ENCODE measurements around the gene SHKBP1. TPM values are rescaled to one million over a fixed set of nuclear protein-coding genes. Genes with fewer than 3 reads are reported as not detected.

Gene SHKBP1
- total and polyA plus RNA-seq, 2 of the 13 experiments (the other 11 are each of a cell fraction or from before 2014, with no cell fraction given), result 16.2 to 17.4 TPM

- 0 out of 2 replicates have a peak, but pooled peaks have one; percentile 36 for TF ChIP-seq BRCA1 (CRISPR knock-in tag; IDR thresholded peaks at IDR 0.05)
- peak; percentile 82 for TF ChIP-seq KAT8 (CRISPR knock-in tag; IDR thresholded peaks at IDR 0.05)
- peak; percentile 66; the same call in 1 of the 2 replicates for TF ChIP-seq PATZ1 (CRISPR knock-in tag; IDR thresholded peaks at IDR 0.05)
These were observed at the start of gene SHKBP1 (continued) for GRCh38 chr19:40576585-40577451.

- no peak for FAIRE-seq
These were observed 48.6 kb upstream of the SHKBP1 start for GRCh38 chr19:40528078-40528477.

More at GRCh38 chr19:40528078-40528477, 48.6 kb upstream of the SHKBP1 start:
- ATAC-seq, result no peak
- intact Hi-C loops (cut with micrococcal nuclease; ENCODE audit: unreplicated experiment) (loop anchor here (5.0 to 10.0 kb wide), 3 partner anchors 63 to 223 kb away; partner anchors contain the start of genes BLVRB and SPTBN4), in situ Hi-C loops (cut with HindIII; ENCODE audit: extremely low pct_ligation_motif_present, low pct_unique_long_range_greater_than_20kb) (no loop called here)
- no peaks in the 10 kb centered on the region for H3K79me2 ChIP-seq (ENCODE audit: insufficient read depth, low read length)
- no peak overlapping the region for H3K27ac ChIP-seq (ENCODE audit: extremely low read length, insufficient read depth, low read length)
- H3K4me3 ChIP-seq (replicated peaks in 1 of 3; ENCODE audit: insufficient read depth in 1 of 3, low read depth in 2 of 3, low read length in 3 of 3), result no peak overlapping the region
- no peaks in the 10 kb centered on the region for H4K20me1 ChIP-seq (ENCODE audit: insufficient read depth, low read length)
- no peaks in the 10 kb centered on the region for H3K36me3 ChIP-seq (replicated peaks in 1 of 2; ENCODE audit: control insufficient read depth in 1 of 2, insufficient read depth in 2 of 2, low read length in 2 of 2)
- no peaks in the 10 kb centered on the region for H3K9me3 ChIP-seq (ENCODE audit: low read length)
- POLR2A ChIA-PET, result no interaction called here
- CTCF ChIA-PET (ENCODE audit: low intra/inter-chr PET ratio, low total read pairs), result interaction anchor here (2.6 kb wide), 1 partner anchor 107 kb away, joined by 9 read pairs; no protein-coding TSS in a partner anchor
- H3K27me3 ChIP-seq (ENCODE audit: control insufficient read depth in 1 of 2, insufficient read depth in 2 of 2, low read length in 2 of 2), result no peaks in the 10 kb centered on the region; a peak in 1 of 5 replicates
- BruUV-seq (replicated peaks), result no TSS peak
- H3K9ac ChIP-seq (ENCODE audit: insufficient read depth, low read depth, low read length), result no peak overlapping the region
- WGBS (ENCODE audit: low lambda C conversion rate), result 51% methylated on average over 3 of the region's 6 CpGs
- peaks cover 36% of the 10 kb centered on the region for H3K4me1 ChIP-seq (ENCODE audit: insufficient read depth, low read length)
- H3K4me2 ChIP-seq (ENCODE audit: low read depth, low read length), result no peak overlapping the region
- no peak for TF ChIP-seq CHD2 (IDR thresholded peaks at IDR 0.05; ENCODE audit: low read depth, low read length)
- TF ChIP-seq ZNF782 (CRISPR knock-in tag; IDR thresholded peaks at IDR 0.05; ENCODE audit: borderline replicate concordance), result no peak
- no peak for TF ChIP-seq PCBP2 (optimal IDR thresholded peaks at IDR 0.05; ENCODE audit: low read depth, low read length, poor library complexity, severe bottlenecking)
- H2AFZ ChIP-seq (ENCODE audit: low read length), result no peak overlapping the region
- DNase-seq (ENCODE audit: low spot score), result no peak
